Nucleus accumbens (tissue), 56 donors: ENCODE measurements around the gene NR4A1.

Experiments used
- DNase-seq, 56 donors: peaks; one replicate each; lab custom pipeline; 2025; lab: John Stamatoyannopoulos, UW

NR4A1 gene

GRCh38 chr12:52015532-52016041, 35.7 kb upstream of the NR4A1 start:
- DNase-seq = peak in 2 of 56 donors; percentile 16 to 18

- no peak for DNase-seq
Observed at GRCh38 chr12:52018433-52019112, 32.7 kb upstream of the NR4A1 start.

GRCh38 chr12:52019113-52019770, 32.0 kb upstream of the NR4A1 start:
- DNase-seq = peak in 34 of 56 donors; percentile 24 to 84 (median 58)

- DNase-seq = peak in 31 of 56 donors; percentile 13 to 72 (median 36)
Observed at GRCh38 chr12:52020539-52021336, 30.5 kb upstream of the NR4A1 start.

GRCh38 chr12:52022841-52023181, 28.4 kb upstream of the NR4A1 start:
- DNase-seq = no peak

GRCh38 chr12:52023182-52023975, 27.9 kb upstream of the NR4A1 start:
- DNase-seq = peak in 54 of 56 donors; percentile 40 to 90 (median 69)

GRCh38 chr12:52023976-52024688, 27.1 kb upstream of the NR4A1 start:
- DNase-seq = no peak

- DNase-seq = peak in 6 of 56 donors; percentile 12 to 51 (median 32)
Observed at GRCh38 chr12:52024845-52025230, 26.4 kb upstream of the NR4A1 start.

GRCh38 chr12:52026263-52026662, 25.0 kb upstream of the NR4A1 start:
- DNase-seq = no peak

- no peak for DNase-seq
Observed at GRCh38 chr12:52027085-52027843, 24.0 kb upstream of the NR4A1 start.

GRCh38 chr12:52029685-52030084, 21.6 kb upstream of the NR4A1 start:
- DNase-seq = peak in 28 of 56 donors; percentile 11 to 73 (median 46)

GRCh38 chr12:52032446-52032803, 18.8 kb upstream of the NR4A1 start:
- peak in 32 of 56 donors; percentile 16 to 77 (median 56) for DNase-seq

GRCh38 chr12:52032804-52033445, 18.3 kb upstream of the NR4A1 start:
- DNase-seq = peak; percentile 65 to 99 (median 95)

- DNase-seq = no peak
Observed at GRCh38 chr12:52033446-52034140, 17.6 kb upstream of the NR4A1 start.

- no peak for DNase-seq
Observed at GRCh38 chr12:52035190-52035589, 16.1 kb upstream of the NR4A1 start.

- DNase-seq = no peak
Observed at GRCh38 chr12:52035926-52036325, 15.3 kb upstream of the NR4A1 start.

GRCh38 chr12:52036587-52037171, 14.6 kb upstream of the NR4A1 start:
- peak in 53 of 56 donors; percentile 16 to 91 (median 71) for DNase-seq
